Activated CD4-positive, alpha-beta T cell treated with anti-CD3 and anti-CD28 coated beads, Interleukin-2, amount 50 U/mL, for 24 hours (primary cell): Measurements from ENCODE around the gene SP140L.
"Not testable (repeated sequence)": the region's sequence is repeated elsewhere in the genome, so short reads cannot be mapped to it uniquely, and the experiment has no call there.

ENCODE experiments used
- DNase-seq, 2 donors: peaks; one replicate each; pipeline ENCODE4 v3.0.0-alpha.2; 2020; ENCODE audit warnings: low read depth in 1 of 2, low spot score in 1 of 2

Gene SP140L

DNA sequence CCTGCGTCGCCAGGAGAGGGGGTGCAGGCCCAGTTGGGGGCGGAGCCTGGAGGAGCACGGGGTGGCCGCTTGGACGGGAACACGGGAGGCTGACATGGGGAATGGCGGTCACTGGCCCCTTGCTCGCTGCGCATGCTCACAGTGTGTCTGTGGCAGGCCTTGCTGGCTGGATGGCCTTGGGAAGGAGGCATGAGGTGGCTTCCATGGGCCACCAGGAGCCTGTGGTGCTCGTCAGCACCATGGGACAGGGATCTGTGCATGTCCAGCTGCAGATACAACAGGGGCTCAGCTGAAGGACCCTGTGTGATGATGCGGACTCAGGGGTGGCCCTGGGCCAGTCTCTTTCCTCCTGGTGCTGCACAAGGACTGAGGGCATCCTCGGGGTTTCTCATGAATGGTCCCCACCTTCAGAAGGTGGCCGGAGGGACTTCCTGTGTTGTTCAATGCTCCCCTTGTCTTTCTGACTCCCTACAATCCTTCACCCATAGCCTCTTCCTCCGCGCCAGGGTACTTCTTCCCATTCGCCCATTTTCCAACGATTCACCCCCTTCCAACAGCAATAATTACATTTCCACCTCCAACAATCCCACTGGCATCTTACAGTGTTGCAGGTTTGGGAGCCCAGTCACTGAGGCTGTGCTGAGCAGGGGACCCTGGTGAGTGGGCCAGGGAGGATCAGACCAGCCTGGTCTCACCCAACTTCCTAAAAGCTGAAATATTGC lies 3.4 kb upstream of the SP140L start:
- DNase-seq, result no peak

DNA sequence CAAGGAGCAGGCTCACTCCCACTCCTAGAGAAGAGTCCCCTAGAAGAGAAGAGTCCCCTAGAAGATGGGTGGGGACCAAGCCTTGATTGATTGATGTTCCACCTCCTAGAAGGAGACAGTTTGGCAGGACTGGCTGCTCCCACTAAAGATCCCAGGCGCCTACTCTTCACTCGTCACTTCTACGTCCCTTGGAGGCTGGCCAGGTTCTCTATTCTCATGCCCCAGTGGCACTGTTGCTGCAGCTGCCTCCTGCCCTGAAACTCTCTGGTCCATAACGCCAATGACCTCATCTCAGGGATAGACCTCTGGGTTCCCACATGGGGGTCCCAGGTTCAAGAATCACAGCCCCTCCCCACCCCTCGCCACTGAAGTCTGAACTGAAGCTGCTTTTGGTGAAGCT lies 2.5 kb upstream of the SP140L start:
- DNase-seq, result no peak

DNA sequence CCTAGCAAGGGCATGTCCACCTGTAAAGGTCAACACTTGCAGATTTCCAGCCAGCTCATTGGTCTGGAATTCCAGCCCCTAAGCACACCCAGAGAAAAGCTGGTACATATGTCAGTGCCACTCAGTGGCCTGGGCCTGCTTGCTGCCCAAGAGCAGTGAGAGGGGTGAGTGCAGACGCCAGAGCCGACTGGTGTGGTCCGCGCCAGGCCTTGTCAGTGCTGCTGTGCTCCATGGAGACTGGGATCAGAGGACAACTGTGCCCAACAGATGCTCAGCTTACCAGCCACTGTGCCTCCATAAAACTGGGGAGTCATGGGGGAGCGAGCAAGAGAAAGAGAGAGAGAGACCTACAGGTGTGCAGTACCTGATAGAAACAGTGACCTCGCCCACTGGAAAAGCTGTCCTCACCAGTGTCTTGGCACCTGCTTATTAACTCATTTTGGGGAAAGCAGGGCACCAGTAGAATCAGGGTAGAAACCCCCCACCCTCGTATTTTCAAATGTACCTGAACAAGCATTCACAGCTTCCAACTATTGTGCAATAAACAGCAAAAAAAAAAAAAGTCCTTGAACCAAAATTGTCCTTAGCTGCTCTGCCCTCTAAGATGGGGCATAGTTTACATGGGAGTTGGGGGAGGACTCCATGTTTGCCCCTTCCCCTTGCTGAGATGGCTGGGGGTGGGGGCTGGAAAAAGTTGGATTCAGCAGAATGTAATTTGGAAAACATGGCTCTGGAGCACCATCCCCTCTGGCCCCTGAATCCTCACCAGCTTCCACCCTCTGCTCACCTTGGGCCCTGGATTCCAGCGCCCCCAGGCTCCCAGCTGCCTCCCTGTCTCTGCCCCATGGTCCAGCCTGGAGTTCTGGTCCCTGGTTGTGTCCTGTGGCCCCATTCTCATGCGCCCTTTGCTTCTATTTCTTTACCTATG lies 1.4 kb upstream of the SP140L start:
- DNase-seq, result no peak

DNA sequence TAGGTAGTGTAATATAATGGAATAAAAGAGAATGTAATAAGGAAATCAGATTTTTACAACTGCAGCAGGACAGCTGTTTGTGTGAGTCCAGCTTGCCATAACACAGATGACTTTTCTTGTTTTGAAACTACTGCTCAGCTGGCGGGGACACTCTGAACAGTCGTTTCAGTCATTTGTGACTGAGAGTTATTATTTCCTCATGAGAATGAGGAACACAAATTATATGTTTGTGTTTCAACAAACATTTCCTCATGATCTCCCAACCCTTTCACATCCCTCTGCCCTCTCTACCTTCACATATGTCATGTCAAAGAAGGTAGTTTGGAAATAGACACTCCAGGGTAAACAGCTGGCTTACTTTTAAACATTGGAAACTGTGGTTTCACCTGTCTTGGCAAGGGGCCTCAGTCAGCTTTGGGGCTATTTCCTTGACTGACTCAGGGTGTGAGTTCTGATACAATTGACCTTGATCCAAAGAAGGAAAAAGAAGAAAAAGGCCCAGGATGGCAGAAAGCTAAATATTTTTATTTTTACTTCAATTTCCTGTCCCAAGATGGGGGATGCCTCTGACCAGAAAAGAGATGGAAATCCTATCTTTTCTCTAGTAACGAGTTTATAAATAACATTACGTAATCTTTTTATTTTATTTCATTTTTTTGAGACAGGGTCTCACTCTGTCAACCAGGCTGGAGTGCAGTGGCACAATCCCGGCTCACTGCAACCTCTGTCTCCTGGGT lies 593 bp downstream of the SP140L start:
- DNase-seq, result no peak

DNA sequence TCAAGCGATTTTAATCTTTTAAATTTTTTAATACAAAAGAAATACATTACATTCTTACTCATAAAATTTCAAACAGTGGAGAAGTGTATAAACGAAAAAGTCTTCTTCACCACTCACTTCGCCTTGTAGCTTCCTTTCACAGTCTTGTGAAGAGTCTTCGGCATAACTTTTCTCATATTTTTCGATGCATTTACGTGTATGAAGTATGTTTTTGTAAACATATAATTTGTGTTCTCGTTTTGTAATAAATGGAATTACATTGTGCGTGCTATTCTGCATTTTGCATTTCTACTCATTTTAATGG lies 1.1 kb downstream of the SP140L start:
- DNase-seq, result no peak

DNA sequence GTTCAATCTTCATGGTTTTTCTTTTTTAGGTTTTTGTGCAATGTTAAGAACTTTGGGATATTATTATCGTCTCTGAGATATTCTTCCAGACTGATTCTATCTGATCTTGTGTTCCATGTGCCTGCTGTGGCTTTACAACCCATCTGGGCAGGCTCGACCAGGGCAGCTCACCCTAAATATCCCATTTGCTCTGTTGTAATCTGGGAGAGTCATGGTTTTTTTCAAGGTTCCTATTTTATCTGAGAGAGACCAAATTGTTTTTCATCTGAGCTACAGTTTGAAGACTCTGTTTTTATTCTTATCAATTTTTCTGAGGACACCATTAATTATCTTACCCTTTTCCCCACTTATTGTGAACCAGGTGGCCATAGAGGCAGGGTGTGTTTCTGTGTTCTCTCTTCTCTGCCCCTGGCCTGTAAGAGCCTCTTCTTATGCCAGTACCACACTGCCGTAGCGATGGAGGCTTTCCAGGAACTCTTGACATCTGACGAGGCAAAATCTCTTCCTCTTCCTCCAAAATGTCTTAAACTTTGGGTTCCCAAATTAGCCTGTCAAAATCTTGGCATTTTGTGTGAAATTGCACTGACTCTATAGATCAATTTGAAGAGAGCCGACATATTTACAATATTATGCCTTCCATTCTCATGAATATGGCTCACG lies 3.1 kb downstream of the SP140L start:
- no peak for DNase-seq

DNA sequence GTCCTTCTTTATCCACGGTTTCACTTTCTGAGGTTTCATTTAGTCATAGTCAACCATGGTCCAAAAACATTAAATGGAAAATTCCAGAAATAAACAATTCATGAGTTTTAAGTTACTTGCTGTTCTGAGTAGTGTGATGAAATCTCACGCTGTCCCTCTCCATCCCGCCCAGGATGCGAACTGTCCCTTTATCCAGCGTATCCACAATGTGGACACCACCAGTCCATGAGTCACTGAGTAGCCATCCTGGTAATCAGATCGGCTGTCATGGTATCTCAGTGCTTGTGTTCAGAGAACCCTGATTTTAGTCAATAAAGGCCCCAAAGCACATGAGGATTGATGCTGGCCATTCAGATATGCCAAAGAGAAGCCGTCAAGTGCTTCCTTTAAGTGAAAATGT lies 3.7 kb downstream of the SP140L start:
- no peak for DNase-seq

DNA sequence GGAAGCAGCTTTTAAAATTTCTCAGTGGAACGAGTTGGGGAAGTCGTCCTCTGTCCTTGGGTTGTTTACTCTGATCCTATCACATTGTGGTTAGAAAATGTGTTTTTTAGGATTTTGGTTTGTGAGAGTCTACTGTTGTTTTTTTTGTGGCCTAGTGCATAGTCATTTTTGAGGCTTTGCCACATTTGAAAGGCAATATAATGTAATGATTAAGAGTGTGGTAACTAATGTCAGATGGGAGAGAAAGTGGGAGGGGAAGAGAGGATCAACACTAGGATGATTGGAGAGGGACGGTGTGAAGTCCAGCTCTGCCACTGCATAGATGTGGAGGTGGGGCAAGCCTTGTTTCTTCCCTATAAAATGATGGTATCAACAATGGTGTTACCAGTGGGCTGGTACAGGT lies 8.5 kb downstream of the SP140L start:
- DNase-seq, result no peak

DNA sequence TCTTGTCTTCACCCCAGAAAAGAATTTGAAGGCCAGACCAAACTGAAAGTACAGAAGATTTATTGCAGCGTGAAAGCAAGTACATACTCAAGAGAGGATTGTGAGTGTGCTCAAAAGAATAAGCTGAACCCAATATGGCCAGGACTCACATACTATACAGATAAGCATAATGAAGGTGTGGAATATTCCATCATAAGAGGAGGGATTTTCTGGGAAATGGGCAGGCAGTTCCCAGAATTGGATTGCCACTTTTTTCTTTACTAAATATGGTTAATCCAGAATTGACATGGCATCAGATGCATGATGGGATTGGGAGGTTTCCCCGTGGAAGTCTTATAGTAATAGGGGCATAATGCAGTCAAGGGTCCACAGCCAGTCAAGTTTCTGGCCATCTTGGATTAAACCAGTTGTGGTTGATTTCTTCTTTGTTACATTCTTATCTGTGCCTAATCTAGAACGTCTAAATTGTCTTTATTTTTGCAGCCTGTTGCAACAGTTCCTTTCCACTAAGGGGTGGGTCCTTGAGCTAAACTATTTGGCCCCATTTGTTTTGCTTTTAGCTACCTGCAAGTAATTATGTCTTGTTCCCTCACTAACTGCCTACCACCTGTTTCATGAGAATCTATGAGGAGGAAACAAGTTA lies 9.0 kb downstream of the SP140L start:
- no peak for DNase-seq

DNA sequence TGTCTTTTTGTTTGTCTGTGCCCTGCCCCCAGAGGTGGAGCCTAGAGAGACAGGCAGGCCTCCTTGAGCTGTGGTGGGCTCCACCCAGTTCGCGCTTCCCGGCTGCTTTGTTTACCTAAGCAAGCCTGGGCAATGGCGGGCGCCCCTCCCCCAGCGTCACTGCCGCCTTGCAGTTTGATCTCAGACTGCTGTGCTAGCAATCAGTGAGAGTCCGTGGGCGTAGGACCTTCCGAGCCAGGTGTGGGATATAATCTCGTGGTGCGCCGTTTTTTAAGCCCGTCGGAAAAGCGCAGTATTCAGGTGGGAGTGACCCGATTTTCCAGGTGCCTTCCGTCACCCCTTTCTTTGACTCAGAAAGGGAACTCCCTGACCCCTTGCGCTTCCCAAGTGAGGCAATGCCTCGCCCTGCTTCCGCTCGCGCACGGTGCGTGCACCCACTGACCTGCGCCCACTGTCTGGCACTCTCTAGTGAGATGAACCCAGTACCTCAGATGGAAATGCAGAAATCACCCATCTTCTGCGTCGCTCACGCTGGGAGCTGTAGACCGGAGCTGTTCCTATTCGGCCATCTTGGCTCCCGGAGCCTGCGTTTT lies 15.0 kb downstream of the SP140L start:
- not testable (repeated sequence) for DNase-seq

DNA sequence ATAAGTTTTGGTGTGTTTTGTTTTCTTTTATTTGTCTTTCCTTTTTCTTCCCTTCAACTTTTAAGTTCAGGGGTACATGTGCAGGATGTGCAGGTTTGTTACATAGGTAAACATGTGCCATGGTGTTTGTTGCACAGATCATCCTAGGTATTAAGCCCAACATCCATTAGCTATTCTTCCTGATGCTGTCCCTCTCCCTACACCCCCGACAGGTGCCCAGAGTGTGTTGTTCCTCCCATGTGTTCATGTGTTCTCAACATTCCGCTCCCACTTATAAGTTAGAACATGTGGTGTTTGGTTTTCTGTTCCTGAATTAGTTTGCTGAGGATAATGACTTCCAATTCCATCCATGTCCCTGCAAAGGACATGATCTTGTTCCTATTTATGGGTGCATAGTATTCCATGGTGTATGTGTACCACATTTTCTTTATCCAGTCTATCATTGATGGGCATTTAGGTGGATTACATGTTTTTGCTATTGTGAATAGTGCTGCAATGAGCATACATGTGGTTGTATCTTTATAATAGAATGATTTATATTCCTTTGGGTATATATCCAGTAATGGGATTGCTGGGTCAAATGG lies 16.1 kb downstream of the SP140L start:
- DNase-seq, result not testable (repeated sequence)

DNA sequence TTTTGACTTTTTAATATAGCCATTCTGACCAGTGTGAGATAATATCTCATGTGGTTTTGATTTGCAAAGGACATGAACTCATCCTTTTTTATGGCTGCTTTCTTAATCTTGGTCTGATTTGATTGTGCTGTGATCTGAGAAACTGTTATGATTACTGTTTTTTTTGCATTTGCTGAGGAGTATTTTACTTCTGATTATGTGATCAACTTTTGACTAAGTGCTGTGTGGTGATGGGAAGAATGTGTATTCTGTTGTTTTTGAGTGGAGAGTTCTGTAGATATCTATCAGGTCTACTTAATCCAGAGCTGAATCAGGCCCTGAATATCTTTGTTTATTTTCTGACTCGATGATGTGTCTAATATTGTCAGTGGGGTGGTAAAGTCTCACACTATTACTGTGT lies 16.8 kb downstream of the SP140L start:
- DNase-seq, result no peak

DNA sequence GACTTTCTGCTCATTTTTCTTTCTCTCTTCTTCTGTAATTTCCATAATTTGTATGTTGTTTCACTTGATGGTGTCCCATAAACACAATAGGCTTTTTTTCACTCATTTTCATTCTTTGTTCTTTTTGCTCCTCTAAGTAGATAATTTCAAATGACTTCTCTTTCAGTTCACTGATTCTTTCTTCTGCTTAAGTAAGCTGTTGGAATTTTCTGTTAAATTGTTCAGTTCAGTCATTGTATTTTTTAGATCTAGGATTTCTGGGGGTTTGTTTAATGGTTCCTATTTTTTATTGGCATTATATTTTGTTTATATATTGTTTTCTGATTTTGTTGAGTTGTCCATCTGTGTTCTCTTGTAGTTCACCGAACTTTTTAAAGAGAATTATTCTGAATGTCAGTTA lies 19.5 kb downstream of the SP140L start:
- DNase-seq, result no peak

DNA sequence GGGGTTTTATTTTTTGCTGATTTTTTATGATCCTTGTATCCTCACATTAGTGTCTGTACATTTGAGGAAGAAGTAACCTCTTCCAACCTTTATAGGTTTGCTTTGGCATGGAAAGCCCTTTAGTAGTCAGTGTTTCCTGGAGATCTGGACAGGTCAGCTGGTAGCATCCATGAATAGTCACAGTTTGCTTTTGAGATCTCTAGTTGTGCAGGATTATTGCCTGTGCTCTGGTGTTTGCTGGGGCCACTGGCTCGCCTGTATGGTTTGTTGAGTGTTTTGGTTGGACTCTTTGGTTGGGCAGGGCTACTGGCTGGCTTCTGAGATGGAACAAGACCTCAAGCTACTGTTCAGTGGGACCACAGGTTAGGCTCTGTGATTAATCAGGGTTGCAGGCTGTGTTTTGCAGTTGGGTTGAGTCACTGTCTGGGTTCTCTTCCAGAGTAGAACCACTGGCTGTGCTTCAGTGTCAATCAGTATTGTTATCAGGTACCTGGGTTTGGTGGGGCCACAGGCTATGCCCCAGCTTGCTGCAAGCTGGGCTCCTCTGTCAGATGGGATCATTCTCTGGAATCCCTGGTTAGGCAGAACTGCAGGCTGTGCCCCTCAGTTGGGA lies 20.0 kb downstream of the SP140L start:
- no peak for DNase-seq

DNA sequence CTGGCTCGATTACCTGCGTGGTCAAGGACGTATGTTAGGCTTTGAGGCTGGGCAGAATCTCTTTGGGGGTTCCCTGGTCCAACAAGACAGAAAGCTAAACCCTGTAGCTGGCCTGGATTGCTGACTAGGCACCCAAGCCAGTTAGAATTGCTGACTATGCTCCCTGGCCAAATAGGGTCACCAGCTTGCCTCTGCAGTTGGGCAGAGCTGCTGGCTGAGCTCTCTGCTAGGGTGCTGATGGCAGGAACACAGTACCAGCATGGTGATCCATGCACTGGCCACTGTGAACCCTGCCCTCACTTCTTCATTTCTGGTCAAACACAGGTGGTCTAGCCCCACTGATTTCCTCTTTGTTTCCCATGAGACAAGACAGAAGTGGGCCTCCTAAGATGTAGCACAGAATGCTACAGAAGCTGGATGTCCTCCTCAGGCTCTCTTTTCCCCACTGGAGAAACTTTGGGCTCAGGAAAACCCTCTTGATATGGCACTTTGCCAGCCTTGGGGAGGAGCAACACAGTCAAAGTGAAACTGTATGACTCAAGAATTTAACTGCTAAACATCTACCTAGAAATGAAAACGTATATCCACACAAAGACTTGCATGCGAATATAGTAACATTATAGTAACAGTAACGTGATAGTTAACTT lies 20.8 kb downstream of the SP140L start:
- peak in 1 of 2 donors; percentile 35 for DNase-seq

DNA sequence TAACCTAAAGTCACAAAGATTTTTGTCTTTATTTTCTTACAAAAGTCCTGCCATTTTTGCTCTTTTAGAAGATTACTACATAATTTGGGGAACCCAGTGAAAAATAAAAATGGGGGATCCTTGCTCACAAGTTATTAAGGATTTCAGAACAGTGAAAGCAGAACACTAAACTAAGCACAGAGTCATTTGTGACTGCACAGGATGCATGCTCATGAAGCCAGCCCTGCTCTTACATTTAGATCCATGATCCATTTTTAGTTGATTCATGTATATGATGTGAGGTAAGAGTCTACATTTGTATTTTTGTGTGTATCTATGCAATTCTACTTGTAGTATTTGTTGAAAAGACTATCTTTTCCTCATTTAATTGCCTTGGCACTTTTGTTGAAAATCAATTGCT lies 21.8 kb downstream of the SP140L start:
- no peak for DNase-seq

DNA sequence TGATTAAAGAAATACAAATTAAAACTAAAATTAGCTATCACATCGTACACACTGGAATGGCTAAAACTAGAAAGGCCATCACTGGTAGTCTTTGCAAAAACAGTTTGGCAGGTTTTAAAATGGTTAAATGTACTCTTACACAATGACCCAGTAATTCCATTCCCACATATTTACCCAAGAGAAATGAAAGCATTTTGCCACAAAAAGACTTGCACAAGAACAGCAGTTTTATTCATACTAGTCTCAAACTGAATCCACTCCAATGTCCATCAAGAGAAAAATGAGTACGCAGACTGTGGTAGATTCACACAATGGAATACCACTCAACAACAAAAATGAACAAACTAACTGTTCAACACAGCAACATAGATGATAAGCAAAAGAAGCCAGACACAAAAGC lies 29.1 kb downstream of the SP140L start:
- DNase-seq, result no peak

DNA sequence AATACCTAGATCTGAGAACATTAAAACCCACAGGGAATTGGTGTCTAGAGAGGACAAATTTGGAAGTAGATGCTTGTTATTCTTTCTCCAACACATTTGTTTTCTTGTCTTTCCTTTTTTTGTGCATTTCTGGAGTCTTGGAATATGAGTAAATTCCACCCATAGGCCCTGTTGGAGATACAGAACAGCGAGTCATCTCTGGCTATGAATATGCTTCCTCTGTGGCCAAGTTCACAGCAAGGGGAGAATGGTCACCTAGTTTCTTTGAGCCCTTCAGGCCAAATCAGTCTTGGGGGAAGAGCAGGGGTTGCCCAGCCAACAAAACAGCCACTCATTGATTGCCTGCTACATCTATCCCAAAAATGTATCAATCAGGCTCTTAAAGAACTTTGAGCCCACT lies 31.3 kb downstream of the SP140L start:
- no peak for DNase-seq

DNA sequence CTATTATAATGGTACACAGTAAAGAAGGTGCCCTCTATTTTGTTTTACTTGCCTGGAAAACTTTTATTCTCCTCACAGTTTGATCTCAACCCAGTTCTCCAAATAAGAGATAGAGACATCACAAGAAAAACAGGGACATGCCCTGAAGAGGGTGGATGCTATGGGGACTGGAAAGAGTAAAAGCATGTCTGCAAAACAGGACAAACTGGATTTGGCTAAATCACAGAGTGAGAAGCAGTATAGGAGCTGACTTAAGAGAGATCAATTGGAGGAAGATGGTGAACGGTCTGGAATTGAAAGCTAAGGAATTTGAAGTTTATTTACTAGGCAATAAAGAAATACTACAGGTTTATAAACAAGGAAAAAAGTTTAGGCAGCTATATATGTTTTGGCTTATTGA lies 33.0 kb downstream of the SP140L start:
- no peak for DNase-seq
